Bone marrow (tissue), 2 donors: Measurements from ENCODE around the gene CMIP.

ENCODE experiments used
- DNase-seq, 2 donors: peaks; one replicate each; lab custom pipeline; 2025; lab: John Stamatoyannopoulos, UW

CMIP gene

DNA sequence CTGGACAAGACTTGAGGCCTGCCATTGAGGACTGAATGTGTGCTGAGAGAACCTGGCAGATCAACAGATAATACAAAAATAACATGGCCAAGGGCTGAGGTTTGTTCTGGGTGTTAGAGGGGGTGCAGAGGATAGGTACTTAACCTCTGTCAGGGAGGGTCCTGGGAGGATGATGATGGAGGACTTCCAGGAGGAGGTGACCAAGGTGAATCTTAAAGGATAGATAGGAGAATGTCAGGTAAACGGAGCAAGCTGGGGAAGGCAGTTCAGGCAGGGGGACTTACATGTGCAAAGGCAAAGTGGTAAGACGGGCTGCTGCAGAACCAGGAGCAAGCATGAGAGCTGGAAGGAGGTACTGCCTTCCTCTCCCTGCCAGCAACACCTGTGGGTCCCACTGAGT is 214.6 kb downstream of the CMIP start:
- no peak for DNase-seq

GRCh38 chr16:81661082-81661481 is 216.5 kb downstream of the CMIP start:
- DNase-seq, result no peak

- DNase-seq, result no peak
These were observed 219.5 kb downstream of the CMIP start for GRCh38 chr16:81664153-81664552.

GRCh38 chr16:81665588-81665987 is 221.0 kb downstream of the CMIP start:
- DNase-seq, result no peak

- no peak for DNase-seq
These were observed 221.5 kb downstream of the CMIP start for GRCh38 chr16:81666113-81666512.

DNA sequence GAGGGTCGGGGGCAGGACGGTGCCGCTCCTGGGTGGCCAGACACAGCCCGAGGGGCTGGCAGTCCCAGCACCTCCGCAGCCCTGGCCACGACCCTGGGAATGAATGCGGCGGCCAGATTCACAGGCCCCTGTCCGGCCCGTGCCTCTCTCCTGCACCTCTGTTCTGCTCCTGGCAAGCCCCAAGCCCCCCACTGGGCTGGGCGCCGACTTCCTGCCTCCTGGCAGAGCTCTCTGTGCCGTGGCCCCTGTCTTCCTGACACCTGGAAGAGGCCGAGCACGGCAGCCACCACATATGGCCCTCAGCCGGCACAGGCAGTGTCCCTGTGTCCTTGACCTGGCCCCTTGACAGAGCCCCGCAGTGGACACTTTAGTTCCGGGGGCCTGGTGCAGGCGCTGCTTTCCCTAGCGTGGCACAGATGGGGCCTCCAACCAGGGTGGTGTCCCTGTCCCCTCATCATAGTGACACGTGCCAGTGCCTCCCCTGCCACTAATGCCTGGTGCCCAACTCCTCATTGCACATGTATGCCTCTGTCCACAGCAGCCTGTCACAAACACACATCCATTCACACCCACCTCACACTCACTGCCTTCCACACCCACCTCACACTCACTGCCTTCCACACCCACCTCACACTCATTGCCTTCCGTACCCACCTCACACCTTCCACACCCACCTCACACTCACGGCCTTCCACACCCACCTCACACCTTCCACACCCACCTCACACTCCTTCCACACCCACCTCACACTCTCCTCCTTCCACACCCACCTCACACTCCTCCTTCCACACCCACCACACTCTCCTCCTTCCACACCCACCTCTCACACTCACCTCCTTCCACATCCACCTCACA is 223.9 kb downstream of the CMIP start:
- no peak for DNase-seq

GRCh38 chr16:81669473-81670350 is 225.1 kb downstream of the CMIP start:
- no peak for DNase-seq

- no peak for DNase-seq
These were observed 227.4 kb downstream of the CMIP start for GRCh38 chr16:81671738-81672597.

GRCh38 chr16:81673432-81673831 is 228.8 kb downstream of the CMIP start:
- DNase-seq, result no peak

DNA sequence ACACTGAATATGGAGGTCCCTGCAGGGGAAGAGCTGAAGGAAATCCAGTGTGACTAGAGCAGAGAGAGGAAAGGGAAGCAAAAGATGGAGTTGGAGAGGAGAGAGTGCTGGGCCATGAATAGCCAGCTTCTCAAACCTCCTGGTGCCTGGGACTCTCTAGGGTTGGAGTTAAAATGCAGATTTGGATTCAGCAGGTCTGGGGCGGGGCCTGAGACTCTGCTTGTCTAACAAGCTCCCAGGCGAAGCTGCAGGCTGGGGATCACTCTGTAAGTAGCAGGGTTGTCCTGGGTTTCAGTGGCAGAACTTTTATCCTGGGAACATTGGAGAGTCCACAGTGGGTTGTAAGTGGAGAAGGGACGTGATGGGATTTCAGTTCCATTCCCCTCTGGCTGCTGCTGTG is 231.1 kb downstream of the CMIP start:
- DNase-seq, result no peak

DNA sequence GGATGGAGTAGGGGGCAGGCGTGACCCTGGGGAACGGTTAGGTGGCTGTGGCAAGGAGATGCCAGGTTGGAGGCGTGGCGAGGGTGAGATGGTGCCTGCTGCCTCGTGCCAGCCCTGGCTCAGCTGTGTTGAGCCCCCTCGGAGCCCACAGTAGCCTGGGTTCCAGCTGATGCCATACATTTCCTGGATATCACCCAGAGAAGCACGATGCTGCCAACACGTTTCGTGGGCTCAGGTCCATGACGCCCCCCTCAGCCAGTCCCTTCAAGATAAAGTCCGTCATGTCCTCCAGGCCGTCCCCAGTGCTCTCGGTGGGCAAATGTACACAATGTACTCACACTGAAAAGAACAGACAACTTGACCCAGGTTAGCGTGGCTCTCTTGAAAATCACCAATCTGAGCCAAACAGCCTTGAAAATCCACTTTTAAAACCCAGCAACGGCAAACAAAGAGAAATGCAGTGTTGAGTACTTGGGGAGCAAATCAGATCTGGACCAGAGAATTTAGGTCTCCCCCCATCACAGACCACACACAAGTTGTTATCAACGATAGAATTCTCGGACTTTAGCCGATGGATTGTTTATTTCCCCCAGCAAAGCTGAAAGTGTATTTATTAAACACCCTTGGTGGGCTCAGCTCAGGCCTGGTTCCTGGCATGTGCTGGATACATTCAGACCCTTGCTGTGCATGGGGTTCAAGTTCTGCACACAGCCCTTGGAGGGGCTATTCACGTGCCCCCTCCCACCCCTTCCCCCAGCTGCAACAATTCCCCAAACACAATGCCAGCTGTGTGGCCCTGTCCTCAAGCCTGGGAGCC is 231.7 kb downstream of the CMIP start:
- DNase-seq, result no peak

GRCh38 chr16:81676883-81677737 is 232.5 kb downstream of the CMIP start:
- no peak for DNase-seq

DNA sequence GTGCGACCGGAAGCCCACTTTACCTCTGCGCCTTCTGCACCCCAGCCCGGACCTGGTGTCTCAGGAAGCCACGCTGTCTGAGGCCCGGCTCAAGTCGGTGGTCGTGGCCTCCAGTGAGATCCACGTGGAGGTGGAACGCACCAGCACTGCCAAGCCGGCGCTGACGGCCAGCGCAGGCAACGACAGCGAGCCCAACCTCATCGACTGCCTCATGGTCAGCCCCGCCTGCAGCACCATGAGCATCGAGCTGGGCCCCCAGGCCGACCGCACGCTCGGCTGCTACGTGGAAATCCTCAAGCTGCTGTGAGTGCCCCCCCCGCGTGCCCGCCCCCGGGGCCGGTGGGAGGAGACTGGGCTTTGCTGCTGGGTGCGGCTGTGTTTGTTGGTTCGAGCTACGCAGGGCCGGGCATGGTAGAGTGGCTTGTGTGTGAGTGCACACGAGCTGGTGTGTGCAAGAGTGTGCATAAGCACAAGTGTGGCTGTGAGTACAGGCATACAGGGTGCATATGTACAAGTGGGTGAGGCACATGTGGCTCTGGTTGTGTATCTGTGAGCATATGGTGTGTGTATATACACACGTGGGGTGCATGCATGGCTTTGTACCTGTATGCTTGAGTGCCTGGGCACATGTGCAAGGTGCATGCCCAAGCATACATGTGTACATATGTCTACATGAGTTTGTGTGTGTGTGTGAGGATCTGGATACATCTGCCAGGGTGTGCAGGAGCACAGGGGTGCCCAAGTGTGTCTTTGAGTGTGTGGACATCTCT is 233.9 kb downstream of the CMIP start:
- no peak for DNase-seq

- no peak for DNase-seq
These were observed 235.3 kb downstream of the CMIP start for GRCh38 chr16:81679721-81680430.

DNA sequence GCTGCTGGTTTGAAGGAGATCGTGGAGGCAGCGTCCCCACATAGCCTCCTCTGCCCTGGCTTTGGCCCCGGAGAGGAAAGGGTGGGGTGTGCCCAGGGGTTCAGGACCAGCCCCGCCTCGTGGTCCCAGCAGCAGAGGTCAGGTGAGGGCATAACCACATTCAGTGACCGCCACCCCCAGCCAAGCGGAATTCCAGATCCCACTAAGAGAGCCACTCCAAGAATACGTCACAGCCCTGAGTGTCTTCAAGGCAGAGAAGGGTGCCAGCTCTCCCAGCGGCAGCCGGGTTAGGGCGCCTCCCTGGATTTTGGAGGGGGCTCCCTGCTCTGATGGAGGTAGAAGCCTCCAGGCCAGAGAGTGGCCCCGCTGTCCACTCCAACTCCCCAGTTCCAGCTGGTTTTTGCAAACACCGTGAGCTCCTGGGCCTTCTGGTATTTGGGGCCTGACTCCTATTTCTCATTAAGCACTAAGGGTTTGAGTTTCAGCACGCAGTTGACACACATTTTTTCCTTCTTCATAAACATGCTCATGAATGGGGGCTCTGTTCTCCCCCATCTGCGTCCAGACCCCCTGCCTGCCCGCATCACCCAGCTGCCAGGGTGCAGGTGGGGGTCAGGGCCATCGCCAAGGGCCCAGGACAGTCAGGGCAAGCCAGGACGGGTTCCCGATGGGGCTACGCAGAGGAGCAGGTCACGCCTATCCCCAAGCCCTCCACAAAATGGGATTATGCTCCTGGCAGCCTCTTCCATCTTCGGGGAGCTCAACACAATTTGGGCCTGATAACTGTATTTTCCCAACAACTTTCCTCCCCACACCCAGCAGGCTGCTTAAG is 236.1 kb downstream of the CMIP start:
- no peak for DNase-seq

DNA sequence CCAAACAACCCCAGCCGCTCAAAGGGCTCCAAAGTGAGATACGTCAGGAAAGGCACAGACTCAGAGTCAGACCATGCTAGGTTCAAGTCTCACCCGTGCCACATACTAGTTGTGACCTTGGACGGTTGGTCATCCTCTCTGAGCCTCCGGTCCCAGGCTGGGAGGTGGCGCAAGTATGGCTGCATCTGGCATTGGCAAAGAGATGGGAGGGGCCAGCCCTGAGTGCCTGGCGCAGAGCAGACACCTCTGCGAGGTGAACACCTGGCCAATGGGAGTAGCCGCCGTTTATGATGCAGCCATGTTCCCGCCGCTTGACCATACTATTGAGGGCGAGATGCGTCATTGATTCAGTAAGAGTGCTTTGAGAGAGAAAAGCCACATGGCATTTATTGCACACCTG is 236.7 kb downstream of the CMIP start:
- DNase-seq, result no peak

- DNase-seq, result no peak
These were observed 239.7 kb downstream of the CMIP start for GRCh38 chr16:81684242-81684837.

- no peak for DNase-seq
These were observed 240.3 kb downstream of the CMIP start for GRCh38 chr16:81684901-81685300.
